WTC11 (cell line): Measurements from ENCODE around the gene SDC4. TPM values are rescaled to one million over a fixed set of nuclear protein-coding genes. Genes with fewer than 3 reads are reported as not detected.

Source experiments
- ATAC-seq: fragments of 200-7000 bp; cut with Tn5 transposase; 2 replicates; pipeline ENCODE4 v1.10.0; 2021; ENCODE audit warnings: mild to moderate bottlenecking, moderate library complexity
- CTCF ChIA-PET: fragments of 300-600 bp; sonication (Branson Sonifier 250); formaldehyde crosslinking; loops from one replicate; lab custom pipeline; 2021; ENCODE audit warnings: antibody characterized with exemption; lab: Charles Lee
- POLR2A ChIA-PET: fragments of 350-600 bp; sonication (Branson Sonifier 250); formaldehyde crosslinking; loops from one replicate; lab custom pipeline; 2021; ENCODE audit warnings: antibody characterized with exemption; lab: Charles Lee
- DNase-seq: peaks from one replicate; pipeline ENCODE4 v3.0.0; 2021; ENCODE audit warnings: low spot score
- H3K27ac Mint-ChIP-seq: 2 replicates; pipeline ENCODE4 v1.8.0; 2021; ENCODE audit warnings: mixed read lengths
- H3K27me3 Mint-ChIP-seq: 2 replicates; pipeline ENCODE4 v1.8.0; 2021; ENCODE audit warnings: low read depth, mild to moderate bottlenecking, moderate library complexity, mixed read lengths
- H3K36me3 Mint-ChIP-seq: 2 replicates; pipeline ENCODE4 v1.8.0; 2021; ENCODE audit warnings: mixed read lengths
- H3K4me1 Mint-ChIP-seq: 2 replicates; pipeline ENCODE4 v1.8.0; 2022; ENCODE audit warnings: mixed read lengths
- H3K4me3 Mint-ChIP-seq: 2 replicates; pipeline ENCODE4 v1.8.0; 2021; ENCODE audit warnings: mild to moderate bottlenecking, moderate library complexity, mixed read lengths
- H3K9me3 Mint-ChIP-seq: 2 replicates; pipeline ENCODE4 v1.8.0; 2021; ENCODE audit warnings: mixed read lengths
- AR ChIP-seq: fragments of 250-450 bp; sonication (Bioruptor Pico); IDR thresholded peaks from 2 replicates; pipeline ENCODE4 v1.9.0; 2021; ENCODE audit warnings: mild to moderate bottlenecking
- ATF3 ChIP-seq: sonication (generic); formaldehyde crosslinking; conservative IDR thresholded peaks from 2 replicates; pipeline ENCODE4 v1.8.1; 2022; ENCODE audit warnings: mild to moderate bottlenecking, missing genetic modification reagents
- CDX4 ChIP-seq: fragments of 250-450 bp; sonication (Bioruptor Pico); IDR thresholded peaks from 2 replicates; pipeline ENCODE4 v1.9.0; 2021; ENCODE audit warnings: moderate library complexity, mild to moderate bottlenecking, inconsistent platforms, borderline replicate concordance
- CREB1 ChIP-seq: sonication (generic); formaldehyde crosslinking; IDR thresholded peaks from 2 replicates; pipeline ENCODE4 v1.8.0; 2023; ENCODE audit warnings: mild to moderate bottlenecking, missing genetic modification reagents
- E2F4 ChIP-seq: sonication (generic); formaldehyde crosslinking; IDR thresholded peaks from 2 replicates; pipeline ENCODE4 v1.8.1; 2022; ENCODE audit warnings: low read depth, mild to moderate bottlenecking, moderate library complexity, missing genetic modification reagents, borderline replicate concordance
- E2F5 ChIP-seq: sonication (generic); formaldehyde crosslinking; IDR thresholded peaks from 2 replicates; pipeline ENCODE4 v1.8.1; 2022; ENCODE audit warnings: mild to moderate bottlenecking, moderate library complexity, missing genetic modification reagents
- GTF2I ChIP-seq: fragments of 250-450 bp; sonication (Bioruptor Pico); conservative IDR thresholded peaks from 2 replicates; pipeline ENCODE4 v1.4.0; 2021; ENCODE audit warnings: mild to moderate bottlenecking
- HMGA2 ChIP-seq: fragments of 250-450 bp; sonication (Bioruptor Pico); IDR thresholded peaks from 2 replicates; pipeline ENCODE4 v1.4.0; 2021; ENCODE audit warnings: mild to moderate bottlenecking, moderate library complexity
- JAZF1 ChIP-seq: fragments of 250-450 bp; sonication (Bioruptor Pico); IDR thresholded peaks from 2 replicates; pipeline ENCODE4 v1.9.0; 2021; ENCODE audit warnings: moderate library complexity, mild to moderate bottlenecking, inconsistent platforms
- MAX ChIP-seq: sonication (generic); formaldehyde crosslinking; IDR thresholded peaks from 2 replicates; pipeline ENCODE4 v1.8.0; 2022; ENCODE audit warnings: mild to moderate bottlenecking, missing genetic modification reagents
- NR3C1 ChIP-seq: sonication (generic); formaldehyde crosslinking; conservative IDR thresholded peaks from 2 replicates; pipeline ENCODE4 v1.8.1; 2023; ENCODE audit warnings: low read depth, mild to moderate bottlenecking, missing genetic modification reagents
- PREB ChIP-seq: sonication (generic); formaldehyde crosslinking; IDR thresholded peaks from 2 replicates; pipeline ENCODE4 v1.8.1; 2022; ENCODE audit warnings: mild to moderate bottlenecking, missing genetic modification reagents, moderate library complexity, borderline replicate concordance
- SOX15 ChIP-seq: fragments of 250-450 bp; sonication (Bioruptor Pico); IDR thresholded peaks from 2 replicates; pipeline ENCODE4 v1.9.0; 2021; ENCODE audit warnings: mild to moderate bottlenecking
- ZNF219 ChIP-seq: sonication (generic); formaldehyde crosslinking; IDR thresholded peaks from 2 replicates; pipeline ENCODE4 v1.8.0; 2023; ENCODE audit warnings: missing genetic modification reagents, mild to moderate bottlenecking, borderline replicate concordance
- ZNF317 ChIP-seq: sonication (generic); formaldehyde crosslinking; IDR thresholded peaks from 2 replicates; pipeline ENCODE4 v1.8.1; 2023; ENCODE audit warnings: low read depth, mild to moderate bottlenecking, moderate library complexity, missing genetic modification reagents, borderline replicate concordance
- ZNF512 ChIP-seq: sonication (generic); formaldehyde crosslinking; IDR thresholded peaks from 2 replicates; pipeline ENCODE4 v1.8.1; 2022; ENCODE audit warnings: missing genetic modification reagents, borderline replicate concordance
- ZNF532 ChIP-seq: fragments of 250-450 bp; sonication (Bioruptor Pico); IDR thresholded peaks from 2 replicates; pipeline ENCODE4 v1.9.0; 2021; ENCODE audit warnings: mild to moderate bottlenecking, borderline replicate concordance
- total RNA-seq: library from RNA; stranded (reverse); gene quantifications from 3 replicates; pipeline ENCODE4 v1.2.3, GENCODE V29; 2021

Gene SDC4
- total RNA-seq, 1 experiment from 2014 or later = 64.0 TPM

- H3K27me3 Mint-ChIP-seq = no peaks in the 10 kb centered on the region
- H3K4me3 Mint-ChIP-seq = no peak overlapping the region
- ChIA-PET CTCF (interaction anchor here (0.8 to 2.8 kb wide), 12 partner anchors 14 to 95 kb away, joined by 3 to 25 read pairs (median 3); partner anchors contain the start of genes DBNDD2, PIGT, SYS1 and TP53TG5), POLR2A (no interaction called here)
- TF ChIP-seq ZNF512 (CRISPR knock-in tag) = no peak
- TF ChIP-seq ZNF219 (CRISPR knock-in tag) = no peak
- no peak for TF ChIP-seq NR3C1 (CRISPR knock-in tag)
- no peak for TF ChIP-seq ZNF317
- no peak for TF ChIP-seq CDX4
- no peak for TF ChIP-seq E2F5
- TF ChIP-seq GTF2I (CRISPR knock-in tag) = no peak
- TF ChIP-seq SOX15 = no peak
- TF ChIP-seq AR (CRISPR knock-in tag) = no peak
- TF ChIP-seq PREB = no peak
- TF ChIP-seq ZNF532 (CRISPR knock-in tag) = no peak
- TF ChIP-seq ATF3 (CRISPR knock-in tag) = no peak
- TF ChIP-seq MAX = no peak
- no peak for TF ChIP-seq E2F4 (CRISPR knock-in tag)
- no peak for TF ChIP-seq JAZF1 (CRISPR knock-in tag)
- no peak for TF ChIP-seq HMGA2 (CRISPR knock-in tag)
- TF ChIP-seq CREB1 (CRISPR knock-in tag) = no peak
- TF ChIP-seq, all 79 proteins: peak for 0
- Mint-ChIP-seq H3K4me1 (no peaks in the 10 kb centered on the region), H3K27ac (no peak overlapping the region), H3K36me3 (no peaks in the 10 kb centered on the region), H3K9me3 (peaks cover 4% of the 10 kb centered on the region; the same call in 1 of the 2 replicates)
- ATAC-seq = peak; percentile 69
- DNase-seq = no peak
Observed at GRCh38 chr20:45392733-45393132, 44.5 kb upstream of the SDC4 start.
